CD14-positive monocyte (primary cell): ENCODE results near the gene FMO3. TPM values are rescaled to one million over a fixed set of nuclear protein-coding genes. Genes with fewer than 3 reads are reported as not detected.

Experiments used
- DNase-seq, 3 donors: peaks; one replicate each; pipeline ENCODE4 v3.0.0-alpha.2; 2011 to 2022
- H2AFZ ChIP-seq: 2 replicates; pipeline ENCODE4 v1.6.0; 2012; ENCODE audit warnings: mild to moderate bottlenecking, low read depth, low read length, inconsistent platforms; ENCODE audit not compliant: insufficient read depth, poor library complexity, severe bottlenecking
- H3K27ac ChIP-seq, 2 donors: 1 replicate in 1 of 2; 2 replicates in 1 of 2; pipeline ENCODE4 v1.5.1; 2012 to 2013; ENCODE audit warnings: low read length in 2 of 2, control low read depth in 1 of 2, inconsistent platforms in 1 of 2, low read depth in 1 of 2, mild to moderate bottlenecking in 1 of 2
- H3K27me3 ChIP-seq, 2 donors: one replicate each; pipeline versions ENCODE4 v1.6.0 to v1.6.1; 2011 to 2013; ENCODE audit warnings: low read length in 2 of 2; ENCODE audit not compliant: control insufficient read depth in 2 of 2, insufficient read depth in 2 of 2
- H3K36me3 ChIP-seq, 2 donors: replicated peaks in 1 of 2; 1 replicate in 1 of 2; 2 replicates in 1 of 2; pipeline versions ENCODE4 v1.5.1 to v1.6.1; 2012 to 2013; ENCODE audit warnings: low read length in 2 of 2, control low read depth in 1 of 2, inconsistent platforms in 1 of 2, mild to moderate bottlenecking in 1 of 2; ENCODE audit not compliant: insufficient read depth in 2 of 2, control insufficient read depth in 1 of 2
- H3K4me1 ChIP-seq, 2 donors: 1 replicate in 1 of 2; 2 replicates in 1 of 2; pipeline versions ENCODE4 v1.5.1 to v1.6.1; 2012 to 2013; ENCODE audit warnings: low read length in 2 of 2, control low read depth in 1 of 2, inconsistent platforms in 1 of 2, mild to moderate bottlenecking in 1 of 2, moderate library complexity in 1 of 2; ENCODE audit not compliant: insufficient read depth in 2 of 2, control insufficient read depth in 1 of 2
- H3K4me2 ChIP-seq: replicated peaks from 2 replicates; pipeline ENCODE3; 2012; ENCODE audit warnings: low read length, moderate library complexity, mild to moderate bottlenecking; ENCODE audit not compliant: poor library complexity, severe bottlenecking; ENCODE audit errors: extremely low read depth
- H3K4me3 ChIP-seq, 3 experiments: fragments of 200-600 bp in 1 of 3; sonication (generic) in 1 of 3; replicated peaks in 1 of 3; 1 replicate in 2 of 3; 2 replicates in 1 of 3; pipeline ENCODE4 v1.5.1; 2011 to 2013; ENCODE audit warnings: low read length in 3 of 3, mild to moderate bottlenecking in 3 of 3, control low read depth in 2 of 3, low read depth in 2 of 3, inconsistent platforms in 1 of 3, moderate library complexity in 1 of 3
- H3K79me2 ChIP-seq: 2 replicates; pipeline ENCODE4 v1.6.0; 2012; ENCODE audit warnings: mild to moderate bottlenecking, control low read depth, inconsistent platforms, low read length, moderate library complexity; ENCODE audit not compliant: insufficient read depth
- H3K9ac ChIP-seq: 2 replicates; pipeline ENCODE4 v1.6.0; 2017; ENCODE audit warnings: low read length, mild to moderate bottlenecking; ENCODE audit not compliant: insufficient read depth, poor library complexity, severe bottlenecking
- H3K9me3 ChIP-seq, 2 donors: replicated peaks in 1 of 2; 1 replicate in 1 of 2; 2 replicates in 1 of 2; pipeline versions ENCODE4 v1.5.1 to v1.6.1; 2012 to 2013; ENCODE audit warnings: low read length in 2 of 2, control low read depth in 1 of 2; ENCODE audit not compliant: control insufficient read depth in 1 of 2, insufficient read depth in 1 of 2
- H4K20me1 ChIP-seq: 2 replicates; pipeline ENCODE4 v1.6.0; 2012; ENCODE audit warnings: mild to moderate bottlenecking, low read length, control low read depth, moderate library complexity; ENCODE audit not compliant: insufficient read depth
- H3K27ac Mint-ChIP-seq, 7 donors: one replicate each; pipeline ENCODE4 v1.8.0; 2020; ENCODE audit warnings: mild to moderate bottlenecking in 7 of 7, mixed read lengths in 7 of 7, moderate library complexity in 6 of 7, inconsistent platforms in 2 of 7
- H3K27me3 Mint-ChIP-seq, 3 donors: one replicate each; pipeline ENCODE4 v1.8.0; 2021 to 2022; ENCODE audit warnings: low read depth in 3 of 3, mild to moderate bottlenecking in 3 of 3, mixed read lengths in 3 of 3, moderate library complexity in 3 of 3, inconsistent platforms in 1 of 3
- H3K36me3 Mint-ChIP-seq, 2 donors: one replicate each; pipeline ENCODE4 v1.8.0; 2020; ENCODE audit warnings: mixed read lengths in 2 of 2, inconsistent platforms in 1 of 2, mild to moderate bottlenecking in 1 of 2
- H3K4me1 Mint-ChIP-seq: one replicate; pipeline ENCODE4 v1.8.0; 2020; ENCODE audit warnings: mild to moderate bottlenecking, mixed read lengths
- H3K4me3 Mint-ChIP-seq, 2 donors: one replicate each; pipeline ENCODE4 v1.8.0; 2020; ENCODE audit warnings: mild to moderate bottlenecking in 2 of 2, mixed read lengths in 2 of 2, moderate library complexity in 1 of 2
- H3K9me3 Mint-ChIP-seq, 7 donors: one replicate each; pipeline ENCODE4 v1.8.0; 2020 to 2022; ENCODE audit warnings: mixed read lengths in 7 of 7, mild to moderate bottlenecking in 6 of 7, moderate library complexity in 6 of 7, inconsistent platforms in 2 of 7
- WGBS: methylation state at CpG from one replicate; pipeline ENCODE4 v1.1.5; 2013; ENCODE audit warnings: missing lambda C conversion rate; ENCODE audit not compliant: insufficient coverage; 5-methylcytosine and 5-hydroxymethylcytosine counted together
- intact Hi-C, 2 donors: fragments of 100-400 bp; cut with micrococcal nuclease; formaldehyde crosslinking; loops; one replicate each; pipeline versions ENCODE4 v1.15.0 to v1.15.1; 2023
- polyA plus RNA-seq, 3 donors: library from polyadenylated mRNA; depleted of rRNA in 1 of 3; unstranded in 2 of 3; stranded (reverse) in 1 of 3; fragments of 300-500 nt in 2 of 3; fragments of >200 nt in 1 of 3; fragmentation: Illumina TruSeq in 2 of 3; gene quantifications; 1 replicate in 2 of 3; 2 replicates in 1 of 3; pipeline ENCODE4 v1.2.3, GENCODE V29; 2012 to 2021
- TF ChIP-seq, protein P1 (sequence below): fragments of 200-600 bp; IDR thresholded peaks from one replicate; pipeline ENCODE4 v1.8.0; 2022; ENCODE audit warnings: antibody characterized with exemption, mild to moderate bottlenecking

The FMO3 gene
- polyA plus RNA-seq, 3 donors, result not detected

DNA sequence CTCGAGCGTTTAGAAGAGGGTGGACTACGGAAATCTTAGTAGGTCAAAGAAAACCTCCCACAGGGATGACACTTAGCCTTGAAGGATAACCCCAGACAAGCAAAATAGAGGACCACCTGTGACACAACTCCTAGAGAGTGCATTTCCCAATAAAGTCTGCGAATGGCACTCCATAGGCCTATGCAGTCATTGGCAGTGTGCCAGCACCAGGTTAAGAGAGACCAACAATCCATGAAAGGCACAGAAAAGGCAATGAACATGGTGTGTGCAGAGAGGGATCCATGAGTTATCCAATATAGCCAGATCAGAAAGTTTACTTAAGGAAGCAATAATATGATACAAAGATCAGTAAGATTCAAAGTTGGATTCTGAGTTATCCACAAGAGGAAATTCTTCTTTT, 49.2 kb downstream of the FMO3 start:
- Histone ChIP-seq H3K4me1 (no peaks in the 10 kb centered on the region), H3K4me2 (no peak overlapping the region), H4K20me1 (no peaks in the 10 kb centered on the region), H3K79me2 (no peaks in the 10 kb centered on the region), H3K27me3 (no peaks in the 10 kb centered on the region), H3K27ac (no peak overlapping the region), H3K9me3 (no peaks in the 10 kb centered on the region), H3K4me3 (no peak overlapping the region), H3K36me3 (no peaks in the 10 kb centered on the region), H3K9ac (no peak overlapping the region), H2AFZ (no peak overlapping the region)
- Mint-ChIP-seq H3K9me3 (peaks cover 0 to 2% (median 0%) of the 10 kb centered on the region in 7 donors), H3K36me3 (no peaks in the 10 kb centered on the region), H3K27me3 (peaks cover 0 to 2% (median 2%) of the 10 kb centered on the region in 3 donors), H3K4me3 (no peak overlapping the region), H3K4me1 (no peaks in the 10 kb centered on the region), H3K27ac (no peak overlapping the region)
- 100% methylated on average over 2 of the region's 4 CpGs for WGBS
- no peak for DNase-seq
- TF ChIP-seq, protein P1, sequence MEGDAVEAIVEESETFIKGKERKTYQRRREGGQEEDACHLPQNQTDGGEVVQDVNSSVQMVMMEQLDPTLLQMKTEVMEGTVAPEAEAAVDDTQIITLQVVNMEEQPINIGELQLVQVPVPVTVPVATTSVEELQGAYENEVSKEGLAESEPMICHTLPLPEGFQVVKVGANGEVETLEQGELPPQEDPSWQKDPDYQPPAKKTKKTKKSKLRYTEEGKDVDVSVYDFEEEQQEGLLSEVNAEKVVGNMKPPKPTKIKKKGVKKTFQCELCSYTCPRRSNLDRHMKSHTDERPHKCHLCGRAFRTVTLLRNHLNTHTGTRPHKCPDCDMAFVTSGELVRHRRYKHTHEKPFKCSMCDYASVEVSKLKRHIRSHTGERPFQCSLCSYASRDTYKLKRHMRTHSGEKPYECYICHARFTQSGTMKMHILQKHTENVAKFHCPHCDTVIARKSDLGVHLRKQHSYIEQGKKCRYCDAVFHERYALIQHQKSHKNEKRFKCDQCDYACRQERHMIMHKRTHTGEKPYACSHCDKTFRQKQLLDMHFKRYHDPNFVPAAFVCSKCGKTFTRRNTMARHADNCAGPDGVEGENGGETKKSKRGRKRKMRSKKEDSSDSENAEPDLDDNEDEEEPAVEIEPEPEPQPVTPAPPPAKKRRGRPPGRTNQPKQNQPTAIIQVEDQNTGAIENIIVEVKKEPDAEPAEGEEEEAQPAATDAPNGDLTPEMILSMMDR, result no peak
- intact Hi-C loops, result no loop called here

DNA sequence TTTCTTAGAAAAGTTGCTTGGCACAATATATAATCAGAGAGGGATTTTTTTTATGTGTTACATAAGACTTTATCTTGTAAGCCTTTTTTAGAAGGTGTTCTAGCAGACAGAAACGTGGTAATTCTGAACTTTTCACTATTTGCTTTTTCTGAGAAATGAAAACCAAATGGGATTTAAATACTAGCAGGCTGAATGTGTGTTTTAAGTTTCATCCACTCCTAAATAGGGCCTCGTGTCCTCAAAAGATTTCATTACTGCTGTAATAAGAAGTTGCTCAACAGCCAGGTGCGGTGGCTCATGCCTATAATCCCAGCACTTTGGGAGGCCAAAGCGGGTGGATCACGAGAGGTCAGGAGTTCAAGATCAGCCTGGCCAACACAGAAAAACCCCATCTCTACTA, 49.7 kb downstream of the FMO3 start:
- H3K4me1 Mint-ChIP-seq, result no peaks in the 10 kb centered on the region
- WGBS, result 80% methylated on average over 1 of the region's 5 CpGs

More for the DNA sequence above, 49.7 kb downstream of the FMO3 start:
- H3K27ac ChIP-seq, result no peak overlapping the region
- Mint-ChIP-seq H3K27ac (no peak overlapping the region), H3K27me3 (peaks cover 0 to 2% (median 2%) of the 10 kb centered on the region in 3 donors), H3K9me3 (peaks cover 0 to 2% (median 0%) of the 10 kb centered on the region in 7 donors), H3K4me3 (no peak overlapping the region), H3K36me3 (no peaks in the 10 kb centered on the region)
- H3K4me1 ChIP-seq, result no peaks in the 10 kb centered on the region
- H2AFZ ChIP-seq, result no peak overlapping the region
- H3K4me2 ChIP-seq, result no peak overlapping the region
- H3K9me3 ChIP-seq, result no peaks in the 10 kb centered on the region
- no peaks in the 10 kb centered on the region for H4K20me1 ChIP-seq
- H3K4me3 ChIP-seq, result no peak overlapping the region
- intact Hi-C loops, result no loop called here
- no peak overlapping the region for H3K9ac ChIP-seq
- no peaks in the 10 kb centered on the region for H3K36me3 ChIP-seq
- no peaks in the 10 kb centered on the region for H3K27me3 ChIP-seq
- no peaks in the 10 kb centered on the region for H3K79me2 ChIP-seq
- TF ChIP-seq, protein P1, result no peak
- DNase-seq, result no peak
